IPS DF 4.7 (cell line): ENCODE results near the gene SLC35F6.
A peak's percentile ranks its signal among the peaks of the same experiment; 100 is the strongest.

Source experiments
- DNase-seq: peaks from one replicate; pipeline ENCODE4 v3.0.0-alpha.2; 2013; ENCODE audit warnings: low spot score; ENCODE audit errors: extremely low read depth

The SLC35F6 gene, protein sequence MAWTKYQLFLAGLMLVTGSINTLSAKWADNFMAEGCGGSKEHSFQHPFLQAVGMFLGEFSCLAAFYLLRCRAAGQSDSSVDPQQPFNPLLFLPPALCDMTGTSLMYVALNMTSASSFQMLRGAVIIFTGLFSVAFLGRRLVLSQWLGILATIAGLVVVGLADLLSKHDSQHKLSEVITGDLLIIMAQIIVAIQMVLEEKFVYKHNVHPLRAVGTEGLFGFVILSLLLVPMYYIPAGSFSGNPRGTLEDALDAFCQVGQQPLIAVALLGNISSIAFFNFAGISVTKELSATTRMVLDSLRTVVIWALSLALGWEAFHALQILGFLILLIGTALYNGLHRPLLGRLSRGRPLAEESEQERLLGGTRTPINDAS

GRCh38 chr2:26764078-26764887 lies at the start of gene SLC35F6:
SLC35F6 (plus strand) TSS chr2:26764284; CDS start chr2:26764350, 66 bp downstream.
- no peak for DNase-seq

GRCh38 chr2:26715528-26716270 lies 48.4 kb upstream of the SLC35F6 start:
- no peak for DNase-seq

GRCh38 chr2:26716340-26716739 lies 47.7 kb upstream of the SLC35F6 start:
- DNase-seq = no peak

GRCh38 chr2:26716769-26717168 lies 47.3 kb upstream of the SLC35F6 start:
- no peak for DNase-seq

GRCh38 chr2:26717362-26717761 lies 46.7 kb upstream of the SLC35F6 start:
- DNase-seq = no peak

- DNase-seq = no peak
These were observed 45.0 kb upstream of the SLC35F6 start for GRCh38 chr2:26718949-26719686.

DNA sequence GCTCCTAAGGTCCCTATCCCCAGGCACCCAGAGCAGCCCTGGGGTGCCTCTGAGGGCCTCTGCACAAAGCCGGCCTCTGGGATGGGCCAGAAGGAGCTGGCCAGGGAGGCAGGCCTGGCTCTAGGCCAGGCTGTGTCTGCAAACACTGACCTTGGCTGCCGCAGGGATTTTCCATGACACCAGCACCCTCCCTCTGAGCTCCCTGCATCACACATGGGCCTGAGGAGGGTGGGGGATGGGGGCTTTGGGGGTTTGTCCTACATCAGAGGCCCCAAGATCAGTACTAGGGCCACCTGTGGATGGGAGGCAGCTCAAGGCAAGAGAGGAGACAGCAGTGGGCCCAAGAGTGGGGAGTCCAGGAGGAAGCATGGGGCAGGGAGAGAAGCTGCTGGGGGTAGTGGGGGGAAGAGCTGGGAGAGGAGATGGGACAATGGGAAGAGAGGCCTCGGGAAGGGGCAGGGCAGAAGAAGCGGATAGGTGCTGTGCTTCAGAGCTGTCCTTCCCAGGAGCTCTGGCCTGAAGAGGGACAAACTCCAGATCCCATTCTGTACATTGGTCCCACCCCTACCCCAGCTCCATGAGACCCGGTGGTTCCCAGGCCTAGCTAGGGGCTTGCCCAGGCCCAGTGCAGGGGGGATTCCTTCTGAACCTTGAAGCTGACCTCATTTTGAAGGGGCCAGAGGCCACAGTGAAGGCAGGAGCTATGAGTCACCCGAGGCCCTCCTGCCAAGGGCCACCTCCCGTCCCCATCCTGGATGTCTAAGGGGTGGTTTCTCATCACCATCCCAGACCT lies 43.6 kb upstream of the SLC35F6 start:
- no peak for DNase-seq

DNA sequence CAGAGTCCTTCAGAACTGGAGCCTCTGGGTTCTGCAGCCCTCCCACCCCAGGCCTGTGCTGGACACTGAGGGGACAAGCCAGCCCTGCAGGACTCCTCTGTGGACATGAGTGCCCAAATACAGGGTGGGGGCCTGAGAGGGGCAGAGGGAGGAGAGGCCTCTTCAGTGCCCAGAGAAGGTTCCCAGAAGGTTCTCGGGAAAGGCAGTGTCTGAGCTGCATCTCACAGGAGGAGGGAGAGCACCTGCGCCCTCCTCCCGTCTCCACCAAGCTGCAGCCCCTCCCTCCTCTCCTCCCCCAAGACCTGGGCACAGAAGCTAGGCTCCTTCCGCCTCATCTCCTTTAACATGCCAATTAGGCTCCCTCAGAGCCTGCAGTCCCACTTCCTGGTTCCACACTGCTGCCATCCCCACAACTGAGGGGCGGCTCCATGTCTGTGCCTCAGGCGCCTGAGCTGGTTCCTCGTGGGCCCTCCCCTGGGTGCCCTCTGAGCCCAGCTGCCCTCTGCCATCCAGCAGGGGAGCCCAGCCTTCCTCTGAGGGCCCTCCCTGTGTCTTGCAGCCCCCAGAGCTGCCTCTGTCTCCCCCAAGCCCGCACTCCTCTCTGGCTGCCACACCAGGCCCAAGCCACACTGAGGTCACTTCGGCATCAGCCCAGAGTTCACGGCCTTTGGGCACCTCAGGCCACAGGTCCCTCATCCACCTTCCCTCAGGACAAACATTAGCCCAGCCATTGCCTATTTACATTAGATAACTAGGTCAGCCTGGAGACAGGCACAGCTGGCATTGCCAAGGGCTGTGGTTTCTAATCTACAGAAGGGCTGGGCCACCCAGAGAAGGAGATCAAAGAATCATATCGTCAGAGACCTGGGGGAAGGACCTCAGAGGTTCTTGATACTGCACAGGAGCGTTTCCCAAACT lies 42.7 kb upstream of the SLC35F6 start:
- peak; percentile 7 for DNase-seq

DNA sequence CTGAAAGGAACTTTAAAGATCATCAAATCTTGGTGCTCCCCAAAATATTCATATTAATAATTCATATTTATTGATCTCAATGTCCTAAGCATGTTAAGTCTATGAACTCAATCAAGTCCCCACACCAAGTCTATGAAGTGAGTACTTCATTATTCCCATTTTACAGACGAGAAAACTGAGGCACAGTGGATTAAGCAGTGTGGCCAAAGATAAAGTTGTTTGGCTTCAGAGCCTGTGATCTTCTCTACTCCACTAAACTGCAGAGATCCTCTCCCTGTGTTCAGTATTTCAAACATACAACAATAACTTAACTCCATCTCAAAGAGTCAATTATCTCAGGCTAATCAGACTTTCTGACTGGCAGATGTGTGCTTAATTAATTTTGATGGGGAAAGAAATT lies 41.8 kb upstream of the SLC35F6 start:
- DNase-seq = no peak

GRCh38 chr2:26722911-26723310 lies 41.2 kb upstream of the SLC35F6 start:
- DNase-seq = no peak

DNA sequence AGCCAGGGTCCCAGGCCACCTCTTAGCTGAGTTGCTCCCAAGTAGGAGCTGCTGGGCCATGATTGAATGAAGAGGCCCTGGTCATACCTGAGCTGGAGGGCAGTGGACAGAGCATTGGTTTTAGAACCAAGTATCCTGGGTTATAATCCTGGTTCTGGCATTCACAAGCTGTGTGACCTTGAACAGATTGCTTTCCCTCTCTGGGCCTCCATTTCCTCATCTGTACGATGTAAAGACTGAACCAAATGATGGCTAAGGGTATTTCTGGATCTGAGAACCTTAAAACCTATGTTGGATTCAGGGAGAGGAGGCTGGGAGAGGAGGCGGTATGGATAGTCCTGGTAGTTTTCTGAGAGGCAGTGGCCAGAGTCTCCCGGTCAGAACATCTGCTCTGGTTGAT lies 40.6 kb upstream of the SLC35F6 start:
- no peak for DNase-seq

- DNase-seq = no peak
These were observed 39.9 kb upstream of the SLC35F6 start for GRCh38 chr2:26723991-26724750.

DNA sequence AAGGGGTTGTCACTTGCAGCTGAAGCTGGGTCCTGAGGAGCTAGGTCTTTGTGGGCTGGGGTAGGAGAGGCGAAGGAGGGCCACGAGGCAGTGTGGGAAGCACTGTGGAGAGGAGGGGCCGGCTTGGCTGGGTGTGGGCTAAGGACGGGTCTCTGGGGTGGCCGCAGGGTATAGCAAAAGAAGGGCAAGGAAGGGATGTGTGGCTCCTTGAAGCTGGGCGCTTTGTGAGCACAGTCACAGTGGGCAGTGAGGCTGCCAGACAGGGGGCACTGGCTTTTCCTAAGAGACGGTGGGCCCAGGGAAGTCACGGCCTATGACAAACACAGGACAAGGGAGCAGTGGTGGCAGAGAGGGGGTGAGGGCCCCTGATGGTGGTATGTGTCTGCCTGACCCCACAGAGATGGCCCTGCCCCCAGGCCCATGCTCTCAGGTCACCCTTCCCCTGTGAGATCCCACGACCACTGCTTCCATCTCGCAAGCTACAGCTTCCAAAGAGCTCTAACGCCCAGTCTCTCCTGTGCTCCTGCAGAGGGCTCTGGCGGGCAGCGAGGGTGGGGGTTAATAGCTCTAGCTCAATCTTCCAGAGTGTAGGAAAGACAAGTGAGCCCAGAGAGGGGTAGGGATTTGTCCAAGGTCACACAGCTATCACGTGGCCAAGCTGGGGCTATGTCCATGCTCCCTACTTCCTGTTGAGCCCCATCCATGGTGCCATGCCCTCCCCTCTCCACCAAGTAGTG lies 39.1 kb upstream of the SLC35F6 start:
- DNase-seq = no peak

DNA sequence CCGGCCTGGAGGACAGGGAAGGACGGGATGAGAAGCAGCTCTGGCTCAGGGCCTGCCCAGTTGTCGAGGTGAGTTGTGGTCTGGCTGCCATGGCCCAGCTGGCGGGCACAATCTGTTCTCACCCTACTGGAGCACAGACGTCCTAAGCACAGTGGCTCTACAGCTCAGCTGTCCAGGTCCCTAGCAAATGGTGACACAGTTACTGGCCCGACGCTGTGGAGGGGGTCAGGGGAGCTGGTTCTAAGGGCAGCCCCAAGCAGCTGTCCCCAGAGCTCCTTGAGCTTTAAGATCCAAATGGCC lies 38.6 kb upstream of the SLC35F6 start:
- DNase-seq = no peak

DNA sequence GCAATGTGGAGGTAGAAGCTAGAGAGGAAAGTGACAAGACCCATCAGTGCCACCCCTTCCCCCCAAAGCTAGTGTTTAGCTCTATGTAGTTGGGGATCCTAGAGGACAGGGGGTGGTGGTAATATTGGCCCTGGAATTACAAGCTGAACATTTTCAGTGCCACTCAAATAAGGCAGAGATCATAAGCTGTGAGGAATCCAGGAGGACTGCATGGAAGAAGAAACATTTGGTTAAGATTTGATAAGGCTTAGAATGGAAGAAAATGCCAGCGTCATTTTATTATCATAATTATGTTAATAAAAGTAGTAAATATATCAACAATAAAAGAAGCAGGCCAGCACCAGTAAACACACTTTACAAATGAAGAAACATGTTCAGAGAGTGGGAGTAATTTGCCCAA lies 37.9 kb upstream of the SLC35F6 start:
- no peak for DNase-seq

- no peak for DNase-seq
These were observed 36.2 kb upstream of the SLC35F6 start for GRCh38 chr2:26727641-26728561.

- DNase-seq = no peak
These were observed 34.8 kb upstream of the SLC35F6 start for GRCh38 chr2:26729311-26729710.
